ENCODE measurements around the gene PAAF1. TPM values are rescaled to one million over a fixed set of nuclear protein-coding genes. Genes with fewer than 3 reads are reported as not detected.
A peak's percentile ranks its signal among the peaks of the same experiment; 100 is the strongest.

The PAAF1 gene
- total and polyA plus RNA-seq, 10 of the 15 experiments (the other 5 are each of a cell fraction or from before 2014, with no cell fraction given): 13.7 to 70.6 (median 29.1) TPM

GRCh38 chr11:73972620-73973449, 96.0 kb downstream of the PAAF1 start:
- RAD21 ChIA-PET (ENCODE audit: unreplicated experiment): interaction anchor here (0.5 to 1.7 kb wide), 5 partner anchors 8 to 199 kb away, joined by 3 to 5 read pairs (median 3); partner anchors contain the start of genes PPME1 and UCP2
- TF ChIP-seq RCOR1 (conservative IDR thresholded peaks at IDR 0.05; ENCODE audit: low read depth, low read length) (no peak), POLR2AphosphoS2 (IDR thresholded peaks at IDR 0.05; ENCODE audit: low read depth, low read length) (peak; percentile 20; the same call in 1 of the 2 replicates), POLR2AphosphoS5 (IDR thresholded peaks at IDR 0.05; ENCODE audit: low read length) (peak; percentile 53; the same call in 1 of the 2 replicates), POLR2A (IDR thresholded peaks at IDR 0.05; ENCODE audit: low read depth, low read length) (peak; percentile 75), MYC (IDR thresholded peaks at IDR 0.05; ENCODE audit: insufficient read depth, insufficient read length, insufficient replicate concordance, low read length, severe bottlenecking) (no peak), EZH2 (IDR thresholded peaks at IDR 0.05; ENCODE audit: borderline replicate concordance, control insufficient read depth, low read depth, low read length) (no peak), PML (IDR thresholded peaks at IDR 0.05; ENCODE audit: low read length) (peak; percentile 29; the same call in 1 of the 2 replicates), CREM (IDR thresholded peaks at IDR 0.05; ENCODE audit: low read depth) (no peak), ESRRA (IDR thresholded peaks at IDR 0.05; ENCODE audit: low read length) (no peak), BCL3 (IDR thresholded peaks at IDR 0.05; ENCODE audit: borderline replicate concordance, insufficient read depth, low read depth, low read length, poor library complexity, severe bottlenecking) (peak; percentile 15)
- peaks cover 9% of the 10 kb centered on the region for H3K4me1 ChIP-seq (ENCODE audit: control insufficient read depth, insufficient read depth, low read length)
- CTCF ChIA-PET: interaction anchor here (0.7 to 1.7 kb wide), 5 partner anchors 9 to 73 kb away, joined by 3 to 5 read pairs (median 3); no protein-coding TSS in a partner anchor
- peaks cover 23 to 25% of the 10 kb centered on the region in 2 experiments for H3K36me3 ChIP-seq (ENCODE audit: control insufficient read depth in 2 of 2, insufficient read depth in 2 of 2, low read length in 1 of 2)
- WGBS (ENCODE audit: insufficient coverage, insufficient replicate concordance, low lambda C conversion rate, missing lambda C conversion rate): 76% methylated on average over 11 of the region's 11 CpGs
- no peaks in the 10 kb centered on the region for H3K9me3 ChIP-seq (replicated peaks; ENCODE audit: control insufficient read depth, insufficient read depth, low read length)
- H3K4me3 ChIP-seq: no peak overlapping the region
- no peak overlapping the region for H3K4me2 ChIP-seq (ENCODE audit: control insufficient read depth, insufficient read depth)
- no peak overlapping the region for H2AFZ ChIP-seq (ENCODE audit: control insufficient read depth, low read depth, low read length)
- no peak overlapping the region for H3K9ac ChIP-seq (ENCODE audit: control insufficient read depth, insufficient read depth, low read length)
- no TSS peak for BruUV-seq (replicated peaks)
- H3K27ac ChIP-seq (ENCODE audit: control insufficient read depth, insufficient read depth): no peak overlapping the region
- in situ Hi-C loops (cut with MboI) (no loop called here), intact Hi-C loops (cut with micrococcal nuclease; ENCODE audit: unreplicated experiment) (no loop called here)
- no peaks in the 10 kb centered on the region for H4K20me1 ChIP-seq (ENCODE audit: control insufficient read depth, insufficient read depth)
- no peak for FAIRE-seq
- peak; percentile 5; the same call in 2 of the 3 replicates for ATAC-seq
- H3K79me2 ChIP-seq (ENCODE audit: control insufficient read depth, insufficient read depth, low read length): 0 out of 2 replicates have a peak, but pooled peaks cover 2% of the 10 kb centered on the region
- POLR2A ChIA-PET: interaction anchor here (1.7 kb wide), 1 partner anchor 10 kb away, joined by 5 read pairs; the partner anchor contains the start of gene UCP2
- SMC1A ChIA-PET (ENCODE audit: uncharacterized antibody, unreplicated experiment): interaction anchor here (0.9 to 2.7 kb wide), 5 partner anchors 8 to 74 kb away, joined by 3 to 7 read pairs (median 5); no protein-coding TSS in a partner anchor
- H3K27me3 ChIP-seq (replicated peaks in 1 of 2; ENCODE audit: control insufficient read depth in 2 of 2, insufficient read depth in 2 of 2, low read length in 1 of 2): no peaks in the 10 kb centered on the region
- DNase-seq (ENCODE audit: low read depth, low spot score): no peak
